GM13977 (cell line): ENCODE data around the gene CD9.

ENCODE experiments used
- DNase-seq: peaks from one replicate; pipeline ENCODE4 v3.0.0; 2012; ENCODE audit warnings: low spot score
- in situ Hi-C: fragments of 300-500 bp; cut with MboI; formaldehyde crosslinking; loops from one replicate; pipeline ENCODE4 v1.12.0; 2022; ENCODE audit warnings: low sequenced_read_pairs, low pct_unique_long_range_greater_than_20kb, mixed read lengths, inconsistent platforms; ENCODE audit not compliant: unreplicated experiment
- TF ChIP-seq, protein P1 (sequence below): IDR thresholded peaks from 2 replicates; pipeline ENCODE4 v1.5.1; 2012; ENCODE audit warnings: mild to moderate bottlenecking, control low read depth; ENCODE audit not compliant: insufficient read depth; ENCODE audit errors: extremely low read depth, missing control alignments

The CD9 gene

DNA sequence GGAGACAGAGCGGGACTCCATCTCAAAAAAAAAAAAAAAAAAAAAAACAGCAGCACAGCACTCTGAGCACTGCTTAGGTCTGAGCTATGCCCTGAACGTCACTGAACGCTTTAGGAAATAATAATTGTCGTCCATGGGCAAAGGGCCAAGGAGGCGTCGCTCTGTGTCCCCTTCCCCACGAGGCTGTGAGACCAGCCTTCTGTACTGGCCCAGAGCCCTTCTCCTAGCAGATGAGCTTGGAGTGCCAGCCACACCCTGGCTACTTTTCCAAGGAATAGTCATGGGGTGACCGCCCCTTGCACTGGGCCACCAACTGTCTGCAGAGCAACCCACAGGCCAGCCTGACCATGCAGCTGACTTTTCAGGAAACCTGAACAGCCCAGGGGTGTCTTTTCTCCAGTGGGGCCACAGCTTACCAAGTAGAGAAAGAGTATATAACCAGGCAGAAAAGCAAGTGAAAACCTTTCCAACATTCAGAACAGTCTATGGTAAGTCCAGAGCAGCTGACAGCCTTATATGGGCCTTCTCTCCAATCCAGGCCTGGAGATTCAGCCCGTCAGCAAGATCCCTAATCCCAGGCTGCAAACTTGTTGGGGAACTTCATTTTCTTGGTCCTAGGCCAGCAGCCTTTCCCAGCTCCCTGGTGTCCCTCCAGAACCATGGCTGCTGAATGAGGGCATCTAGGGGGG is 28.5 kb downstream of the CD9 start:
- TF ChIP-seq, protein P1, sequence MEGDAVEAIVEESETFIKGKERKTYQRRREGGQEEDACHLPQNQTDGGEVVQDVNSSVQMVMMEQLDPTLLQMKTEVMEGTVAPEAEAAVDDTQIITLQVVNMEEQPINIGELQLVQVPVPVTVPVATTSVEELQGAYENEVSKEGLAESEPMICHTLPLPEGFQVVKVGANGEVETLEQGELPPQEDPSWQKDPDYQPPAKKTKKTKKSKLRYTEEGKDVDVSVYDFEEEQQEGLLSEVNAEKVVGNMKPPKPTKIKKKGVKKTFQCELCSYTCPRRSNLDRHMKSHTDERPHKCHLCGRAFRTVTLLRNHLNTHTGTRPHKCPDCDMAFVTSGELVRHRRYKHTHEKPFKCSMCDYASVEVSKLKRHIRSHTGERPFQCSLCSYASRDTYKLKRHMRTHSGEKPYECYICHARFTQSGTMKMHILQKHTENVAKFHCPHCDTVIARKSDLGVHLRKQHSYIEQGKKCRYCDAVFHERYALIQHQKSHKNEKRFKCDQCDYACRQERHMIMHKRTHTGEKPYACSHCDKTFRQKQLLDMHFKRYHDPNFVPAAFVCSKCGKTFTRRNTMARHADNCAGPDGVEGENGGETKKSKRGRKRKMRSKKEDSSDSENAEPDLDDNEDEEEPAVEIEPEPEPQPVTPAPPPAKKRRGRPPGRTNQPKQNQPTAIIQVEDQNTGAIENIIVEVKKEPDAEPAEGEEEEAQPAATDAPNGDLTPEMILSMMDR, result no peak
- in situ Hi-C loops, result no loop called here
- DNase-seq, result no peak

DNA sequence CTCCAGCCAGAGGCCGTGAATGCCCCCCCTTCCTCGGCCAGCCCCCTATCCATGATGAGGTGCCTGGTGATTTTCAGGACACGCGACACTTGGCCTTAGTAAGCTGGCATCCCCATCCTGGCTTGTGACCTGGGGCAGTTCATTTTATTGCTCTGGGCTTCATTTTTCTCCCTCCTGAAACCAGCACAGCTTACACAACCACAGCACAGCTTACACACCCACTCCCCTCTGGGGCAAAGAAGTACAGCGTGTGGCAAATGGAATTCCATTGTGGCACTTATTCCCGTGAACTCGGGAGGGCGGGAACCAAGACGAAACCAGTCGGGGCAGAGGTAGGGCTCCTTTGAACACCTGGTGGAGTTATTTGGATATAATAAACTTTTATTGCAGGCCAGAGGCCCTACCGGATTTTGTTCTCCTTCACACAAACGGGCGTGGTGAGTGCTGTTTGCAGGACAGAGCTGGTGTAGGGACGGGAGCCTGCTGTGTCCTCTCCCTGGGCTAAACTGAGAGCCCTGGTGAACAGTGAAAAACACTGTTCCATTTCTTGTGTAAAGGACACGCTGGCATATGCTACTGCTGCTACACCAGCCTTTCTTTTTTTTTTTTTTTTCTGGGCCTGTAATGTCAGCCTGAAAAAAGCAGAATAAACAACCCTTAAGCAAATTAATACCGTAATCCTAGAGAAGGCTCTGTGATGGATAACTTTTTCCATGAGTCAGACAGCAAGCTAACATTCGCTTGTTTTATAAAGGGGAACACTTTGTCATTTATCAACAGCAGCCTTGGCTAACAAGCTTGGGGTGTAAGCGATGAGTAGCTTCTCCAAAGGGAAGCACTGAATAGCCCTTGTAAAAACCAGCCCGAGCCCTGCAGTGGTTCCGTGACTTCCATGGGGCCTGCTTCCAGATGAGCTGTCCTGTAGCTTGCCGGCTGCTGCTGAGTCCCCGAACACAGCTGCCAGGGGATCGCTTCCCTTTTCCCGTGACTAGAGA is 29.3 kb downstream of the CD9 start:
- no peak for DNase-seq
- TF ChIP-seq, protein P1, result no peak
- in situ Hi-C loops, result no loop called here

DNA sequence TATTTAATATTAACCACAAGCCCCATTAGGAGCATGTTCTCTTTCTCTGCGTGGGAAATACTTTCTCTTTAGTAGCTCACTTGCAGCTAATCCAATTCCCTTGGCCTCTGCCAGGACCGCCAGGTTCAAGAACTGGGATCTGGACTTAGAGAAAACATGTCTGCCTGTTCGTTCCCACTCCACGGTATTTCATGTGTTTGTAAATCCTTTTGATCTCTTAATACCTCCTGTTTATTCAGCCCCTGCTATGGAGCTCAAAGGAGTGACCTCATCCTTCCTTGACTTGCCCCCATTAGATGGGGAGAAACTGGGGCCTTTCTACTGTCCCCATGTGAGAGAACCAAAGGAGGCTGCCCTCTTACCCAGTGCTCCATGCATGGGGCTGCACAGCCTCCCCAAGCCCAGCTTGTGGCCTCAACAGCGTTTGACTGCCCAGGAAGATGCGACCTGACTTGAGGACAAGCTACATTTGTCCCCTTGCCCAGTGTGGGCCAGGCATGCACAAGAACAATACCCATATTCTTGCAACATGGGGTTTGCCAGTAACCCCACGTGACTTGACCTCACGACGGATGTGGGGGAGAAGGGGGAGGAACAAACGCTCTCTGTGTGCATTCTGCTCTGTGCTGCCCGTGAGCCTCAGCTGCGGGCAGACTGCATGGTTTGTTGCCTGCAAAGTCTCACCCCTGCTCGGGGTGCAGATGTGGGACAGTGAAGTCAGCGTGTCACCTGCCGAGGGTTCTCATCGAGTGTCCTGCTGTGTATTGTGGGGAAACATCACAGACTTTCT is 30.3 kb downstream of the CD9 start:
- DNase-seq, result peak; percentile 64
- in situ Hi-C loops, result no loop called here
- TF ChIP-seq, protein P1, result no peak

DNA sequence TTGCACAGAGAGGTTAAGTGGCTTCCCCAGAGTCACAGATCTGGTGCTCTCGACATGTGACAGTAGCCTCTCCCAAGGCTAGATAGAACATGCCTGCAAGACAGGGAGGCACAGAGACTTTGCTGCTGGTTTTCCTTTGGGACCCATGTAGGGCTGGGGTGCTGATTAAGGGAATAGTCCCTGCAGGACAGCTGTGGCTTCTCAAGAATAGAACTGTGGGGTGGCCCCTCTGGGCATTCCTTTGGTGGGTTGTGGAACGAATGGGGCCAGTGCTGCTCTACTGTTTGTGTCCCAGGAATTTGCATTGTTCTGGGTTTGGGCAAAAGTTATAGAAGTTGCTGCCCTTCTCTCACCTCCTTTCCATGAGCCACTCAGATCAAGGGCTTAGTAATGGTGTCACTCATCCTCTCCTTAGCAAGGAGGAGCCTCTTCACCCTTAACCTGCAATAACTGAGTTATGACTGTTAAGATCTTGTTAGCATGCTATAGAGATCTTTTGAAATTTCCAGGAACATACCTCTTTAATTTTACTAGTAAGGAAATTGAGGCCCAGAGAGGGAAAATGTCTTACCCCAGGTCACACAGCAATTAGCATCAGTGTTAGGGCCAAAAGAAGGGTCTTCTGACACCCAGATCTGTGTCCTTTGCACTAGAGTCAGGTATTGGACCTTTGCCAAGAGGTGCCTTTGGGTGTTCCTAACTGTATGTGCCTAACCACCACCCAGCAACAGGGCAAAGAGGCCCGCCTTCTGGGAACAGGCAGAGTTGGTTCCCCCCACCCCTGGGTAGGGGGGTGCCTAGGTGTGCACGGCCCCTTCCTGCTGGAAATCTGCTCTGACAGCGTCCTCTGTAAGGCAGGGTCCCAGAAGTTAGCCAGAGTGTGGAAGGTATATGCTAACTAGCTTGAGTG is 31.4 kb downstream of the CD9 start:
- TF ChIP-seq, protein P1, result no peak
- in situ Hi-C loops, result no loop called here

DNA sequence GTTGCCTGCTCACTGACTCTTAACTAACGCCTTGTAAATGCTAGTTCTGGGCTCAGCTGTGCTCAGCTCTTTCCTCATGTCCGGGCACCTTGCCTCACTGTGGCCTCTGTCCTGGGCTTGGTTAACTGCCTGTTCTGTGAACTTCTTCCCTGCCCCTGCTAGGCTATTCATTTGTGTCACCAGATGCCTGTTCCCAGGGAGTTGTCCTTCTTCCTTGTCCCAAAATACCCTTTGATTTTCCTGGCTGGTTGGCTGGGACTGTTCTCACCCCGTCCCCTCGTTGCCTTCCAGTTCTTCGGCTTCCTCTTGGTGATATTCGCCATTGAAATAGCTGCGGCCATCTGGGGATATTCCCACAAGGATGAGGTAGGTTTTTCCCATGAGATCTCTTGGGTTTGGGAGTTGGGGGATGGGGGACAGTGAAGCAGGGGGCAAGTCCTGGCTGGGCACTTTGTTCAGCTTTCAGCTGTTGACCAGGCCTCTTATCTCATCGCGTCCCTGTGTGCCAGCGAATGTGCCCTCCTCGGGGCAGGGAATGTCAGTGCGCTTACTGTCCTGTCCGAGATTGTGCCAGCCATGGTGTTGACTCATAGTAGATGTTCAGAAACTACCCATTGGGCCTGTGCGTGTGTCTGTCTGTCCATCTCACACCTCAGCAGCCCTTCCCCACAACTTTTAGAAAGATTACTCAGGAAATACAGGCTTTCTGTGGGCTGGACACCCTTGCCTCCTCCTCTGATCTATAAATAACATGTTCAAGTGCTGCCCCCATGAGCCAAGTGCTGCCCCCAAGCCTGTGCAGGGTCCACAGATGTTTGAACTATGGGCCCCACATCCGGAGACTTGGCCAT is 33.1 kb downstream of the CD9 start:
- in situ Hi-C loops, result no loop called here
- TF ChIP-seq, protein P1, result peak; percentile 14
- no peak for DNase-seq

More for the DNA sequence above, 31.4 kb downstream of the CD9 start:
- no peak for DNase-seq
